ENCODE measurements around the gene MDN1. TPM values are rescaled to one million over a fixed set of nuclear protein-coding genes. Genes with fewer than 3 reads are reported as not detected.

Gene MDN1
- total RNA-seq, 4 donors from 2014 or later: 7.1 to 46.5 (median 34.5) TPM

DNA sequence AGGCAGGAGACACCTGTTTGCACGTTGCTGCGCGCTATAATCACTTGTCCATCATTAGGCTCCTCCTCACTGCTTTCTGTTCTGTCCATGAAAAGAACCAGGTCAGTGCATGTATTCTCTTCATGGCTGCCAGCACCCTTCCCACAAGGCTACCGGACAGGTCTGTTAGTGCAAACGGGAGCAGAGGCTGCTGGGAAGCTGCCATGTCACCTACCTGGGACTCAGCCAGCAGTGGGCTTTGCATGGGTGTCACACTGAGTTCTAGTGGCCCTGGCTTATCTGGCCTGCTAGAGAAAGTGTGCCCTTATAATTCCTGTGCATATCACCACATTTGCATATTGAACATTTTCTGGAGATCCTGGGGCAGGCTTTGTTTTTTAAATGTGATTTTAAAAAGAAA lies 205.8 kb downstream of the MDN1 start:
- intact Hi-C loops (cut with DNase I; ENCODE audit: low total_unique reads): no loop called here
- no peak overlapping the region for H3K4me3 ChIP-seq
- no peak overlapping the region for H3K27ac ChIP-seq
- no peak for TF ChIP-seq POLR2A (IDR thresholded peaks at IDR 0.05)
- TF ChIP-seq, protein P1, sequence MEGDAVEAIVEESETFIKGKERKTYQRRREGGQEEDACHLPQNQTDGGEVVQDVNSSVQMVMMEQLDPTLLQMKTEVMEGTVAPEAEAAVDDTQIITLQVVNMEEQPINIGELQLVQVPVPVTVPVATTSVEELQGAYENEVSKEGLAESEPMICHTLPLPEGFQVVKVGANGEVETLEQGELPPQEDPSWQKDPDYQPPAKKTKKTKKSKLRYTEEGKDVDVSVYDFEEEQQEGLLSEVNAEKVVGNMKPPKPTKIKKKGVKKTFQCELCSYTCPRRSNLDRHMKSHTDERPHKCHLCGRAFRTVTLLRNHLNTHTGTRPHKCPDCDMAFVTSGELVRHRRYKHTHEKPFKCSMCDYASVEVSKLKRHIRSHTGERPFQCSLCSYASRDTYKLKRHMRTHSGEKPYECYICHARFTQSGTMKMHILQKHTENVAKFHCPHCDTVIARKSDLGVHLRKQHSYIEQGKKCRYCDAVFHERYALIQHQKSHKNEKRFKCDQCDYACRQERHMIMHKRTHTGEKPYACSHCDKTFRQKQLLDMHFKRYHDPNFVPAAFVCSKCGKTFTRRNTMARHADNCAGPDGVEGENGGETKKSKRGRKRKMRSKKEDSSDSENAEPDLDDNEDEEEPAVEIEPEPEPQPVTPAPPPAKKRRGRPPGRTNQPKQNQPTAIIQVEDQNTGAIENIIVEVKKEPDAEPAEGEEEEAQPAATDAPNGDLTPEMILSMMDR (IDR thresholded peaks at IDR 0.05): no peak
- DNase-seq: no peak
- H3K36me3 ChIP-seq: no peaks in the 10 kb centered on the region
- H3K9me3 ChIP-seq: no peaks in the 10 kb centered on the region
- no peaks in the 10 kb centered on the region for H3K4me1 ChIP-seq
- no peaks in the 10 kb centered on the region for H3K27me3 ChIP-seq

DNA sequence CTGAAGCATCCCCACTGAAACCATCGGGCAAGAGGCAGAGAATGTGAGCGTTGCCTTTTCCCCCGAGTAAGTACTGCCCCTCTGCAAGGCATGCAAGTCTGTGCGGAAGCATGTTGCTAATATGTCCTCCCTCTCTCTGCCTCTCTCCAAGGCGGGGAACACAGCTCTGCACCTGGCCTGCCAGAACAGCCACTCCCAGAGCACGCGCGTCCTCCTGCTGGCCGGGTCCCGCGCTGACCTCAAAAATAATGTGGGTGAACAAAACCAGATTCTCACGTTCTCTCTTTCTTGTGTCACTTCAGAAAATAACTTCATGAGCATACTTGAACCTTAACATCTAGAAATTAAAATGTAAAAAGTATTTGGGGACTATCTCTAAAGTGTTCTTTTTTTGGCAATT lies 207.5 kb downstream of the MDN1 start:
- Histone ChIP-seq H3K27ac (no peak overlapping the region), H3K27me3 (no peaks in the 10 kb centered on the region), H3K36me3 (no peaks in the 10 kb centered on the region), H3K9me3 (no peaks in the 10 kb centered on the region), H3K4me3 (no peak overlapping the region), H3K4me1 (no peaks in the 10 kb centered on the region)
- intact Hi-C loops (cut with DNase I; ENCODE audit: low total_unique reads): no loop called here
- DNase-seq: no peak
- TF ChIP-seq, protein P1 (IDR thresholded peaks at IDR 0.05): no peak
- TF ChIP-seq POLR2A (IDR thresholded peaks at IDR 0.05): no peak

DNA sequence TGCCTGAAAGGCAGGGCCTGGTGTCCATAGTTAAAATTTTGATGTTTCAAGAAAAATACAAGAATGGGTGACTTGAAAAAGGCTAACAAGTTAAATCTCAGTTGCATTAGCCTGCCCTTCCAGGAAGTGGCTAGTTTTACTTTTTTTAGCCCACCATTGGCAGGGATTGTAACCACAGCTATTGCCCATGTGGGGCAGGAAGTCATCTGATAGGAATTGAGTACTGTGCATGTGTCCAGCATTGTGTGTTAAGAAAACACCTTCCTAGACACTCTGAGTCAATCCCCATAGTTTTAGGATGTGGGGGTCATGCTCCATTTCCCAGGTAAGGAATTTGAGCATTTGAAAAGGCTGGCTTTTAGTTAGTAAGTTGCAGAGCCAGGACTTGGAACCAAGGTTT lies 207.9 kb downstream of the MDN1 start:
- H3K4me1 ChIP-seq: no peaks in the 10 kb centered on the region
- no peaks in the 10 kb centered on the region for H3K9me3 ChIP-seq
- H3K36me3 ChIP-seq: no peaks in the 10 kb centered on the region
- DNase-seq: no peak
- intact Hi-C loops (cut with DNase I; ENCODE audit: low total_unique reads): no loop called here
- no peak overlapping the region for H3K4me3 ChIP-seq
- H3K27me3 ChIP-seq: no peaks in the 10 kb centered on the region
- no peak overlapping the region for H3K27ac ChIP-seq
- no peak for TF ChIP-seq POLR2A (IDR thresholded peaks at IDR 0.05)
- TF ChIP-seq, protein P1 (IDR thresholded peaks at IDR 0.05): no peak

DNA sequence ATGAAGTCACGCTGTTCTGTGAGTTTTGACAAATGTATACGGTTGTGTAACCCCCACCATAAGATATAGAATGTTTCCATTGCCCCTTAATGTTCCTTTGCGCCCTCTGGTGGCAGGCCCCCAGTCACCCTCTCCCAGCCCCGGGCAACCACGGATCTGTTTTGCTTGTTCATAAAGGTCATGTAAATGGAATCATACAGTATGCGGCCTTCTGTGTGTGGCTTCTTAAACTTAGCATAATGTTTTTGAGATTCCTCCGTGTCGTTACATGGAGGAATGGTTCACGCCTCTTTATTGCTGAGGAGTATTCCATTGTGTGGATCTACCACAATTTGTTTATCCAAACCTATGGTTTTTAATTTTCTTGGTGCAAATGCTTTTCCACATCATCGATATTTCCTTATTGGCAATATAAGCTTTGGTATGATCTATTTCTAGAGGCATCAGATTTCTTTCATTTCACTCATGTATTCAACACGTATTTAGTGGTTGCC lies 209.4 kb downstream of the MDN1 start:
- intact Hi-C loops (cut with DNase I; ENCODE audit: low total_unique reads): no loop called here
- no peaks in the 10 kb centered on the region for H3K27me3 ChIP-seq
- H3K4me1 ChIP-seq: no peaks in the 10 kb centered on the region
- no peak overlapping the region for H3K4me3 ChIP-seq
- no peaks in the 10 kb centered on the region for H3K9me3 ChIP-seq
- peak; percentile 46 to 53 for DNase-seq
- no peak for TF ChIP-seq POLR2A (IDR thresholded peaks at IDR 0.05)
- TF ChIP-seq, protein P1 (IDR thresholded peaks at IDR 0.05): peak; percentile 56 to 70 (median 66)
- no peaks in the 10 kb centered on the region for H3K36me3 ChIP-seq
- H3K27ac ChIP-seq: no peak overlapping the region

DNA sequence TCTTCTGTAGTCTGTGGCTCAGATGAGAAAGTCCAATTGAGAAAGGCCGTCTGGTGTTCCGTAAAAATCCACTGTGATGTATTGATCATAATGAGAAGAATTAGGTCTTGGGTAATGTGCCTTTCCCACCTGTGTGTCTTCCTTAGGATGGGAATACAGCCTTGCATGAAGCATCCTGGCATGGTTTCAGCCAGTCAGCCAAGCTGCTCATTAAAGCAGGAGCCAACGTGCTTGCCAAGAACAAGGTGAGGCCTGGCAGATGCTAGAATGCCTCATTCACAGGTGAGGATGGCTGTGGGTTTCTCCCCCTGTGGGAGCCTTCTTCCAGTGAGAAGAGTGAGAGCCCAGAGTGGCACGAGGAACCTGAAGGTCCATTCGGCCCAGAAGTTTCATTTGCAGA lies 213.7 kb downstream of the MDN1 start:
- Histone ChIP-seq H3K9me3 (no peaks in the 10 kb centered on the region), H3K4me3 (no peak overlapping the region), H3K36me3 (no peaks in the 10 kb centered on the region), H3K27ac (no peak overlapping the region), H3K27me3 (no peaks in the 10 kb centered on the region), H3K4me1 (no peaks in the 10 kb centered on the region)
- TF ChIP-seq POLR2A (IDR thresholded peaks at IDR 0.05): no peak
- TF ChIP-seq, protein P1 (IDR thresholded peaks at IDR 0.05): no peak
- intact Hi-C loops (cut with DNase I; ENCODE audit: low total_unique reads): loop anchor here (10.0 kb wide), 1 partner anchor 171 kb away; the partner anchor contains the start of gene ANKRD6
- DNase-seq: no peak

Data from uterus (tissue), 4 donors.